Epithelial cell of prostate (primary cell): ENCODE data around the gene GPX5.
"Not testable (repeated sequence)": the region's sequence is repeated elsewhere in the genome, so short reads cannot be mapped to it uniquely, and the experiment has no call there.

Source experiments
- DNase-seq: peaks from one replicate; pipeline ENCODE4 v3.0.0-alpha.2; 2011; ENCODE audit warnings: low read depth, low spot score
- H3K27ac ChIP-seq: fragments of 450-650 bp; 2 replicates; pipeline ENCODE4 v1.5.1; 2017; ENCODE audit warnings: mild to moderate bottlenecking

GPX5 gene, protein sequence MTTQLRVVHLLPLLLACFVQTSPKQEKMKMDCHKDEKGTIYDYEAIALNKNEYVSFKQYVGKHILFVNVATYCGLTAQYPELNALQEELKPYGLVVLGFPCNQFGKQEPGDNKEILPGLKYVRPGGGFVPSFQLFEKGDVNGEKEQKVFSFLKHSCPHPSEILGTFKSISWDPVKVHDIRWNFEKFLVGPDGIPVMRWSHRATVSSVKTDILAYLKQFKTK

DNA sequence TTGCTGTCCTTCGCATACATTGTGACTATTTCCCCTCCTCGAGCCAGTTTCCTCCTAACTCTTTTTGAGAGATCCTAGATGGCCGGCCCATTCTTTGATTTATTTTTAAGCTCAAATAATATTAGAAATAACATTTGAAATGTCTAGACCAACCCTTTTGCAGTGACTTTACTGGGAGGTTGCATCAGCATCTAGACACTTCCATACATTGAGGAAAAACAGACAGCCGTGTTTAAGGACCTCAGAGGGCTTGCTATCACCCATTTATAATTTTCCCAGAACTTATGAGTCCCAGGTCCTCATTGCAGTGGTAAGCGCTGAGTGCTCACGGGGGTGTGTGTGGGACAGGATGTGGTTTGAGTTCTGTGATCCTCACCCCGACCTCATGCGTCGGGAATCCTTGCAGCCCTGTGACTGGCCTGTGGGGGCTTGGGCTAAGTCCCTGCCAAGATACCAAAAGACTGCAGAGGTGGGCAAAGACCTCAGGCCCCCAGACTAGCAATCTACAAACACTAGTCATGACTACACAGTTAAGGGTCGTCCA is at the start of gene GPX5:
Gene GPX5 (plus strand): TSS at position 386 of the 544 bp plus-strand sequence. CDS start 133 bp downstream, at position 519.
- no peak within 1 kb of the TSS for H3K27ac ChIP-seq
- DNase-seq = no peak

DNA sequence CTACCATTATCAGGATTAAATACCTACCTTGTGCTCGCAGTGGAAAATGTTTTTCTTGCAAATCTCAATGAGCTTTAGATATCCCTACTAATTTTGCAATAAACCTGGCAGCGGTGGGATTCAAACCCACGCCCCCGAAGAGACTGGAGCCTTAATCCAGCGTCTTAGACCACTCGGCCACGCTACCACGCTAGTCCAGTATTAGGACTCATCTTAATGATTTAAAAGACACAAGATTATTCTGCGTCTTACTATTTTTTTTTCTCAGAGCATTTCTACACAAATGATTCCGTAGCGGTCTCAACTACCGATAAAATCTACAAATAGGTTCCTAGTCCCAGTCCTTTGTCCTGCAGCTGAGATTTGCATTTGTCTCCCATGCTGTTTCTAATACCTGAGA is 47.2 kb upstream of the GPX5 start:
- DNase-seq = no peak
- H3K27ac ChIP-seq = no peak overlapping the region

DNA sequence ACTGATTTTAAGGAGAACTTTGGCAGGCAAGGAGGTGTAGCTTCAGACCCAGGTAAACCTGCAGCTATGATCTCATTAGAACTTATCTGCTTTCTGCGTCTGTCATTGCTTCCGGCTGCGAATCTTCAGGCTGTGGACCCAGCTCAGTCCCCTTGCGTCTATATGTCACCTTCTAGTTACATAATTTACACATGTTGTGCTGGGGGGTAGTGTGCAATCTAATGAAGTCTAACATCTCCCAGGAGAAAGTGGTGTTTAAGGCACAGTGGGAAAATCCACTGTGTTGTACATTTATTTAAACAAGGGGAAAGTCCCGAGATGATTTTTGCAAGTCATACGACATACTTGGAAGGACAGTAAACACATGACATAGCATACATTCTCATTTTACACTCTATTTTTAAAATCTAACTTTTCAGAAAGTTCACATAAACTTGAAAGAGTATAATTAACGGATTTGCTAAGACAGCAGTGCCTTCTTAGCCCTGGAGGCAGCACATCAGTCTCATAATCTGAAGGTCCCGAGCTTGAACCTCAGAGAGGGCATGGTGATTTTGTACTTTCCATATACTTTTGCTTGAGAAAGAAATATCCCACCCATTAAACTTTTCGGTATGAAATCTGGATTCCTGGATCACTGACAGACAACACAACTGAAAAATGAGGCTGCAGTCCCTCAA is 45.3 kb upstream of the GPX5 start:
- H3K27ac ChIP-seq = no peak overlapping the region
- DNase-seq = no peak

DNA sequence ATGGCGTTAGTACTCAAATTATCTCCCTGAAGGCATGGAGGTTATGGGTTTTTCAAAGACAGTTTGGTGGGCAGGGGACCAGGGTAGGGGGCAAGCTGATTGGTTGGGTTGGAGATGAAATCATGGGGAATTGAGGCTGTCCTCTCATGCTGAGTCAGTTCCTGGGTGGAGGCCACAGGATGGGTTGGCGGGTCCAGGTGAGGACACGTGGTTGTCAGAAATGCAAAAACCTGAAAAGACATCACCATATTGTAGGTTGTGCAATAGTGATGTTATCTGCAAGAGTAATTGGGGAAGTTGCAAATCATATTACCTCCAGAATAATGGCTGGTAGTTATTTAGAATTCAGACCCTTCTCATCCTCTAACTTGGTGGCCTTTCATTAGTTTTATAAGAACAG is 40.2 kb upstream of the GPX5 start:
- DNase-seq = no peak
- H3K27ac ChIP-seq = no peak overlapping the region

DNA sequence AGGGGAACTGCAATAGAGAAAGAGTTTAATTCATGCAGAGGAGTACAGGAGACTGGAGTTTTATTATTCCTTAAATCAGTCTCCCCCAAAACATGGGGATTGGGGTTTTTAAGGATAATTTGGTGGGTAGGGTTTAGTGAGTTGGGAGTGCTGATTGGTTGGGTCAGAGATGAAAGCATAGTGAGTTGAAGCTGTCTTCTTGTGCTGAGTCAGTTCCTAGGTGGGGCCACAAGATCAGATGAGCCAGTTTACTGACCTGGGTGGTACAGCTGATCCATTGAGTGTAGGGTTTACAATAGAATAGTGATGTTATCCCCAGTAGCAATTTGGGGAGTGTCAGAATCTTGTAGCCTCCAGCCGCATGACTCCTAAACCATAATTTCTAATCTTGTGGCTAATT is 39.1 kb upstream of the GPX5 start:
- no peak for DNase-seq

DNA sequence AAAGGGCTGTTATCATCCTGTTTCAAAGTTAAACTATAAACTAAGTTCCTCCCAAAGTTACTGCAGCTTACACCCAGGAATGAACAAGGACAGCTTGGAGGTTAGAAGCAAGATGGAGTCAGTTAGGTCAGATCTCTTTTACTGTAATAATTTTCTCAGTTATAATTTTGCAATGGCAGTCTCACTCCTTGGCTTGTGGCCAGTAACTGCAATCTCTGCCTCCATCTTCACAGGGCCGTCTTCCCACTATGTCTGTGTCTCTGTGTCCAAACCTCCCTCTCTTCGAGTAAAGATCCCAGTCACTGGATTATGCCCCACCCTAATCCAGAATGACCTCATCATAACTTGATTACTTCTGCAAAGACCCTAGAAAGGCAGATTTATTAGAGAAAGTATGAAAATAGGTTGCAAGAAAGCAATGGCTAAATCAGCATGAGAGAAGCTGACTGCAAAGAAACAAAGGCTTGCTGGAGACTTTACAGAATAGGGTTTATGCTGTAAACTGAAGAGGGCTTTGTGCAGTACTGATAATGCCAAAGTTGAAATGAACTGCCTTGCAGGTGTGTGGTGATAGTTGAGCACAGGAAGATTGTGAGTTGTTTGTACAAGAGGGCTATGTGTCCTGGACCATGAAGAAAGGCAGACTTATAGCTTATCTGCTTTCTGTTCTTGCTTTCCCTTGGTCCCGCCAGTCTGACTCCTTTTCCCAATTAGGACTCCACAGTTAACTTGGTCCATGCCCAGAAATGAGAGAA is 38.5 kb upstream of the GPX5 start:
- no peak for DNase-seq
- H3K27ac ChIP-seq = no peak overlapping the region

More for the DNA sequence above, 39.1 kb upstream of the GPX5 start:
- no peak overlapping the region for H3K27ac ChIP-seq

DNA sequence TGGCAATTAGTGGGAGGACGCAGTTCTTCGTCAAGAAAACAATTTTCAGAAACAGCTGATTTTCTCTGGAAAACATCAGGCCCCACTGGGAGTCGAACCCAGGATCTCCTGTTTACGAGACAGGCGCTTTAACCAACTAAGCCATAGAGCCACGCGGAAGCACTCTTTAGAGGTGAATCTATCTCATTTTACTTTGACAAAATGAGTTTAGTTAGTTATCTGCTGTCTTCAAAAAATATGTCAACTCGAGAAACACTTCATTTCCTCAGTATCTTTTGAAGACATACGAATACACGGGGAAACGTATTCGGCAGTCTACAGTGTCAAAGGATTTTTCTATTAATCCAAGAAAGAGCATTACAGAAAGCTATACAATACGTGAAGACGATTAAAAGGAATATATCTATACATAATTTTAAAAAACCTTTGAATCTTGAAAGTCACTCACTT is 36.7 kb upstream of the GPX5 start:
- no peak for DNase-seq
- H3K27ac ChIP-seq = no peak overlapping the region

DNA sequence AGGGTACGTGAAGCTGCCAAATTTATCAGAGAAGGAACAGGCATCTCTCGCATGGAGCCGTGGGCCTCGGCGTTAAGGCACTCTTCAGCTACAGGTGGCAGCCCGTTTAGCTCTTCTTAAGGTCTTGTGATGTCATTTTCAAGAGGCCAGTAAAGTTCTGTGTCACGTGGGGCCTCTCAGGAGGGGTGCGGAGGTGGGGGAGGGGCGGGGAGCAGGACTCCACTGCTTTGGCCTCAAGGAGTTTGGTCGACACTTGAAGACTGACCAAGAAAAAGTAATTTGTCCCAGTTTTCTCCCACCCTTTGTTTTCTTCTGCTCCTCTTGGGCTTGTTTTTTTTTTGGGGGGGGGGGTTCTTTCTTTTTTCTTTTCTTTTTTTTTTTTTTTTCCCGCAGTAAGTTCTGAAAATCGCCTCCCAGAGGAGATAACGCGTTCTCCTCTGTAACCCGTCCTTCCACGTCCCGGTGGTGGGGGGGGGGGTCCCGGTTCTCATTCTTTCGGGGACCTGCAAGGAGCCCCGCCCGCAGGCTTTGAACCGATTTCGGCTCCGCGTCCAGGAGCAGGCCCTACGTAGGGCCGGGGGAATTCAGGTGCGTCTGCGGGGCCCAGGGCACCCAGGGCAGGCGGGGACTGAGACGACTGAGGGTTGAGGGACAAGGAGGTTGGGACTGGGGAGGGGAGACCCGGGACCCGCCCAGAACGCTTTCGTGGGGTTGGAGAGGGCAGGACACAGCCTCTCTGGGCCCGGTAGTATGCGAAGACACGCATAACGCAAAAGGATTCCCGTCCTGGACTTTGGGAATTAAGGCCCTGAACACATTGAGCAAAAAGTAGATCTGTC is 36.1 kb upstream of the GPX5 start:
- peak overlapping the region; percentile 22 for H3K27ac ChIP-seq
- no peak for DNase-seq

DNA sequence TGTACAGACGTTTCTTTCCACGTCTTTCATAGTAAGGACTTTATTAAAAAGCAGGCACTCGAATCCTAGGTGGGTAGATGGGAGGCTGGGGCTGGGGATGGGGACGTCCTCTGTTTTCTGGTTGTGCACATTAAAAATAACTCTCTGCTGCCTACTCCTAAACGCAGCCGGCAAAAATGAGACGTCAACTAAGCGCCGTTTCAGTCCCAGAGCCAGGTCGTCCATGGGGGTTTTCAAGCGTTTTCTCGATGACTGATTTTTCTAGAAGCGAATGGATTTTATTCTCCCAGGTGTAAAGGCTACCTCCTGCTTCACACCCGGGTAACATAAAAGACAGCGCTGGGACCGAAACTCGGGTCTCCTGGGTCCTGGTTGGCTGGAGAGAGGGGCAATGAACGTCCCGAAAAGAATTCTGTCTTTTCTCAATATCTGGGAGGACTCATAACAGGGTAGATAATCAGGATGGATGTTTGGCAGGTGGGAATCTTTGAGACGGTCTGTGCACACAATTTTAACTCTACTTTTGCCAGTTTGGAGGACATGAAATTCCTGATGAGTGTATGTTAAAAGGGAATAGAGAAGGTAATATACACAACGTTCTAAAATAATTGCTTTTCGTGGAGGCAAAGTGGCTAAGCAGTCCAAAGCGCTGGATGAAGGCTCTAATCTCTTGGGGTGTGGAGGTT is 35.3 kb upstream of the GPX5 start:
- DNase-seq = no peak
- H3K27ac ChIP-seq = peak overlapping the region; percentile 22

DNA sequence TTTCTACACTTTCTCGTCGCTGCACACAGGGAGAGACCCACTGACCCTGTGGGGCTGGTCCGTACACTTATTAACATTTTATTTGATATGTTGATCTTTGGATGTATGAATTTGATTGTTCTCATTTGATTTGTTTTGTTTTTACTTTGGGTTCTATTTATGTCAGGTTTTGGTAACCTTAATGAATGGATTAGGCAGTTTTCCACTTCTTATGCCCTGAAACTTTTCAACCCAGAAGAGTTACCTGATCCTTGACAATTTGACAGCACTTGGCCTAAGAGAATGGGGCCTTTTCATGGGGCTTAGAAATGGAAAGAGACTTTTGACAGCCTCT is 33.7 kb upstream of the GPX5 start:
- no peak overlapping the region for H3K27ac ChIP-seq
- DNase-seq = no peak

DNA sequence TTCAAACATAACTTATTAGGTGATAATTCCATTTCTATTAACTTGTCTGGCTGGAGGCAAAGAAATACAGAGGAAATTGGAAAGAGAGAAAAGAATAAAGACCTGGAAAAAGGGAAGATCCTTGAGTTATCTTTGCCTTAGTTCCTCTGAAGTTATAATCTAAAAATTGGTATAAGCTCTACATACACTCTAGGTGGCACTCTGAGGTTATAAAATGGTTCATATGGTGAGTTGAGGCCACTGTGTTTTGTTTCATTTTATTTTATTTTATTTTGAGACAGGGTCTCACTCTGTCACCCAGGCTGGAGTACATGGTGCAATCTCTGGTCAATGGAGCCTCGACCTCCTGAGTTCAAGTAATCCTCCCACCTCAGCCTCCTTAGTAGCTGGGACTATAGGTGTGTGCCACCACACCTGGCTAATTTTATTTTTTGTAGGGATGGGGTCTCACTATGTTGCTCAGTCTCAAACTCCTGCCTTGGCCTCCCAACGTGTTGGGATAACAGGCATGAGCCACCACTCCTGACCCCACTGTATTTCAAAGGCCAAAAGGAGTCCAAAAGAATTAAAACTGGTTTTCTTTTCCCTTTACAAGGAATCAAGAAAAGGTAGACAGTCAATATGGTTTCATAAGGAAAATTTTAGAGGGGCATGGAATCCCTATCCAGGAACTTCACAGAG is 29.4 kb upstream of the GPX5 start:
- no peak overlapping the region for H3K27ac ChIP-seq
- no peak for DNase-seq

DNA sequence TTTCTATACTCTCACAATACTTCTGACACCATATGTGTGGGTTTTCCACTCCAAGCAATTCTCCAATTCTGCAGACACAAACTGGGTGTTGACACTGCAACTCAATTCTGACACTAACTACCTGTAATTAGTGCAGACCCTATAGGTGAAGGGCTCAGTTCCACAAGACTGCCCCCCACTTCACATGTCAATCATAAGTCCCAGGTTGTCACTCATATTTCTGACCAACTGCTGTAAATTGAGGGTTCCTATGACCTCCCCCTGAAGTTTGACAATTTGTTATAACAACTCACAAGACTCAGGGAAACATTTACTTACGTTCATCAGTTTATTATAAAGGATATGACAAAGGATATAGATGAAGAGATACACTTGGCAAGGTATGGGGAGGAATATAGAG is 28.4 kb upstream of the GPX5 start:
- H3K27ac ChIP-seq = no peak overlapping the region
- DNase-seq = no peak

DNA sequence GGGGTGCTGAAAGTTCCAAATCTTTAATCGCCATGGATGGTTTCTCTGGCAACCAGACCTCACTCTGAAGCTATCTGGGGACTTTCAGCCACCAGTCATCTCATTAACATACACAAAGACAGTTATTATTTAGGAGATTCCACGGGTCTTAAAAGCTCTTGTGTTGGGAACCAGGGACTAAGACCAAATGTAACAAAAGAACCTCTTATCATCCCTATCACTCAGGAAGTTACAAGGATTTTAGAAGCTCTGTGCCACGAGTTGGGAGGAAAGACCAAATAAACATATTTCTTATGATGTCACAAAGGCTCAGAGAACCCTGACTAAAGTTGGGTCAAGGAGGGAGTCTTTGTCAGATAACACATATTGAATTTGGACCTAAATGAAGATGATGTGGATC is 27.8 kb upstream of the GPX5 start:
- no peak for DNase-seq
- no peak overlapping the region for H3K27ac ChIP-seq

DNA sequence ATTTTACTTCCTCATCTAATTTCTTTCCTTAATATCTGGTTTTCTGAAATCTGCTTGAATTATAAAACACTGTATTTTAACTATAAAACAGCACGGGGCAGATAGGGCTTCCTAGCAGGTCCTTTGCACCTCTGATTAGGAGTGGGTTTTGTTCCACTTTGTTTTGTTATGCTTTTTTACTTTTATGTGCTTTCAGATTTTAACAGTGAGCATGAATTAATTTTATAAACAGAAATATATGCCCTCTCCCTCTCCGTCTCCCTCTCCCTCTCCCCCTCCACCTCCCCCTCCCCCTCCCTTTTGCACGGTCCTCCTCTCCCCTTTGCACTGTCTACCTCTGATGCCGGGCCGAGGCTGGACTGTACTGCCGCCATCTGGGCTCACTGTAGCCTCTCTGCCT is 24.4 kb upstream of the GPX5 start:
- DNase-seq = no peak
- H3K27ac ChIP-seq = no peak overlapping the region

DNA sequence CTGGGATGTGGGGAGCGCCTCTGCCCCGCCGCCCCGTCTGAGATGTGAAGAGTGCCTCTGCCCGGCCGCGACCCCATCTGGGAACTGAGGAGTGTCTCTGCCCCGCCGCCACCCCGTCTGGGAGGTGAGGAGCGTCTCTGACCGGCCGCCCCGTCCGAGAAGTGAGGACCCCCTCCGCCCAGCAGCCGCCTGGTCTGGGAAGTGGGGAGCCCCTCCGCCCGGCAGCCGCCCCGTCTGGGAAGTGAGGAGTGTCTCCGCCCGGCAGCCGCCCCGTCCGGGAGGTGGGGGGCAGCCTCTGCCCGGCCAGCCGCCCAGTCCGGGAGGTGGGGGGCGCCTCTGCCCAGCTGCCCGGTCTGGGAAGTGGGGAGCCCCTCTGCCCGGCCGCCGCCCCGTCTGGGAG is 23.5 kb upstream of the GPX5 start:
- not testable (repeated sequence) for DNase-seq, H3K27ac ChIP-seq

DNA sequence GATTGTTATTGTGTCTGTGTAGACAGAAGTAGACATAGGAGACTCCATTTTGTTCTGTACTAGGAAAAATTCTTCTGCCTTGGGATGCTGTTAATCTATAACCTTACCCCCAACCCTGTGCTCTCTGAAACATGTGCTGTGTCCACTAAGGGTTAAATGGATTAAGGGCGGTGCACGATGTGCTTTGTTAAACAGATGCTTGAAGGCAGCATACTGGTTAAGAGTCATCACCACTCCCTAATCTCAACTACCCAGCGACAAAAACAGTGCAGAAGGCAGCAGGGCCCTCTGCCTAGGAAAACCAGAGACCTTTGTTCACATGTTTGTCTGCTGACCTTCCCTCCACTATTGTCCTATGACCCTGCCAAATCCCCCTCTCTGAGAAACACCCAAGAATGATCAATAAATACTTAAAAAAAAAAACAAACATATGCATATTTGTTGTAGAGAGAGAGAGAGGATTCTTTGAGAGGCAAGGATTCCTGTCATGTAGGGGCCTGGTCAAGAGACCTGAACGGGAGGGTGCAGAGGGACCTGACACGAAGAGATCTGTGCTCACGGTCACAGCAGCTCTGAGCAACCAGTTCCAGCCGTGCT is 22.9 kb upstream of the GPX5 start:
- not testable (repeated sequence) for H3K27ac ChIP-seq, DNase-seq

DNA sequence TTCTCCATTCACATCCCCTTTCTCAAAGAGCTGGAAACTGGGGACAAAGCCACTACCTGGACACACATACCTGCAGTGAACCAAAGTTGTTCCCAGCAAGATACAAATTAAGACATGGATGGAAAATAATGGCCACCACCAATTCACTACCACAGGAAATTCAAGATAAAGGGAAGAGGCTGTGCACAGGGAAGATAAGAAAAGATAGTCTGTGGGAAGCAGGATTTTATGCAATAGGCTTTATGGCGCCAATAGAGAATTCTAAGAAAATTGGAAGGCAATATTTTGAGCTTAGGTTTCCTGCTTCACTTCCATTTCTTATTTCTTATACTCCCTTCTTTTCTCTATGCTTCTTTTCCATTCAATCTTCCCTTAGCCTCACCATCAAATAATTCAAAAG is 19.9 kb upstream of the GPX5 start:
- H3K27ac ChIP-seq = no peak overlapping the region
- no peak for DNase-seq

DNA sequence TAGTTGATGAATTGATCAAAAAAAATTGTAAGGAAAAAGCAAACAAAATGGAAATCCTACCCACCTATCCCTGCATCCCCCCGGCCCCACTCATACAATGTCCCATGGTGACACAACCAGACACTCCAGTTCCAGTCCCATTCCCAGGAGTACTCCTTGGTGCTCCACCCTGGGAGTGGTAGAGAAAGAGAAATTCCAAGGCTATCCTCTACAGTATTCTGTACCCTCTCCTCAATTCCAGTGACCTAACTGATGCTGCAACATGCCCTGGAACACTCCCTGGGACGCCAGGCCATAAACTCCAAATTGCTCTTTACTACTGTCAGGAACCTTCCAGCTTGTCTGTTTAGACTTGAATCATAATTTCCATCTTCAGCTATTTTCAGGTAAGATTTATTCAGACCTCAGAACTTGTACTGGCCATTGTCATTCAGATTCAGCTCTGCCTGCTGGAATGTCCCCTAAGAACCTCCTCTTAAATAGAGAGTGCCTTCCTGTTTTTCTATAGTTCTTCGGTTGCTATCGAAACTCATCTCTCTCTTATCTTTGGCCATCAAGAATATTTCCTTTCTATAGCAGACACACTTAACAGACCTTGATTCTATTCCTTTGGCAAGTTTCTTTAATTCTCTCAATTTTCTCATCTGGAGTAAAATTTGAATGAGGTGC is 18.7 kb upstream of the GPX5 start:
- no peak for DNase-seq

More for the DNA sequence above, 18.7 kb upstream of the GPX5 start:
- H3K27ac ChIP-seq = no peak overlapping the region
